PC-3 (cell line): ENCODE data around the gene UPK3A. TPM values are rescaled to one million over a fixed set of nuclear protein-coding genes. Genes with fewer than 3 reads are reported as not detected.
A peak's percentile ranks its signal among the peaks of the same experiment; 100 is the strongest.

ENCODE experiments used
- ATAC-seq: fragments of 200-7000 bp; cut with Tn5 transposase; 2 replicates; pipeline ENCODE4 v1.9.1; 2020; ENCODE audit warnings: mild to moderate bottlenecking, moderate library complexity
- Bru-seq: library from RNA; stranded (reverse); fragments of 400-500 nt; gene quantifications from one replicate; lab custom pipeline; 2021; lab: Mats Ljungman, UMichigan
- BruChase-seq, 2 experiments: library from RNA; stranded (reverse); fragments of 400-500 nt; gene quantifications; one replicate each; lab custom pipeline; 2021; lab: Mats Ljungman, UMichigan
- BruUV-seq: library from RNA; stranded (reverse); fragments of 400-500 nt; replicated peaks from 2 replicates; lab custom pipeline; 2021; lab: Mats Ljungman, UMichigan
- CTCF ChIA-PET: fragments of 300-600 bp; sonication (Branson Sonifier 250); formaldehyde crosslinking; loops from one replicate; lab custom pipeline; 2022; ENCODE audit warnings: antibody characterized with exemption; lab: Charles Lee
- POLR2A ChIA-PET: fragments of 300-600 bp; sonication (Branson Sonifier 250); formaldehyde crosslinking; loops from one replicate; lab custom pipeline; 2022; ENCODE audit warnings: antibody characterized with exemption; ENCODE audit not compliant: unreplicated experiment; lab: Charles Lee
- DNase-seq: peaks from one replicate; pipeline ENCODE4 v3.0.0-alpha.2; 2015
- H2AFZ ChIP-seq: fragments of 300-600 bp; sonication (generic); 2 replicates; pipeline ENCODE4 v1.6.0; 2016; ENCODE audit warnings: antibody characterized with exemption, low read length
- H3F3A ChIP-seq: fragments of 300-600 bp; sonication (generic); one replicate; pipeline ENCODE4 v1.6.0; 2017; ENCODE audit warnings: antibody characterized with exemption, low read length, control low read depth, mild to moderate bottlenecking; ENCODE audit not compliant: unreplicated experiment
- H3K27ac ChIP-seq: fragments of 300-600 bp; sonication (generic); 2 replicates; pipeline ENCODE4 v1.5.1; 2016; ENCODE audit warnings: mild to moderate bottlenecking, low read length
- H3K27me3 ChIP-seq: fragments of 300-600 bp; sonication (generic); 2 replicates; pipeline ENCODE4 v1.6.1; 2016; ENCODE audit warnings: low read length, mixed read lengths
- H3K36me3 ChIP-seq: fragments of 300-600 bp; sonication (generic); 2 replicates; pipeline ENCODE4 v1.6.1; 2016; ENCODE audit warnings: low read depth, mixed run types, low read length, mixed read lengths
- H3K4me1 ChIP-seq: fragments of 300-600 bp; sonication (generic); 2 replicates; pipeline ENCODE4 v1.5.1; 2016; ENCODE audit warnings: low read length; ENCODE audit not compliant: insufficient read depth
- H3K4me2 ChIP-seq: fragments of 300-600 bp; sonication (generic); 2 replicates; pipeline ENCODE4 v1.6.0; 2016; ENCODE audit warnings: low read length
- H3K4me3 ChIP-seq: fragments of 300-600 bp; sonication (generic); 2 replicates; pipeline ENCODE4 v1.5.1; 2016; ENCODE audit warnings: mild to moderate bottlenecking, low read length, mixed read lengths
- H3K79me2 ChIP-seq: fragments of 300-600 bp; sonication (generic); 2 replicates; pipeline ENCODE4 v1.6.1; 2017; ENCODE audit warnings: low read length, mixed read lengths
- H3K9ac ChIP-seq: fragments of 300-600 bp; sonication (generic); 2 replicates; pipeline ENCODE4 v1.6.0; 2016; ENCODE audit warnings: mild to moderate bottlenecking, low read length
- H3K9me2 ChIP-seq: fragments of 300-600 bp; sonication (generic); replicated peaks from 2 replicates; pipeline ENCODE4 v1.6.1; 2016; ENCODE audit warnings: mixed run types, low read length, mixed read lengths
- H3K9me3 ChIP-seq: fragments of 300-600 bp; sonication (generic); 2 replicates; pipeline ENCODE4 v1.6.1; 2016; ENCODE audit warnings: low read length, mixed read lengths
- H4K20me1 ChIP-seq: fragments of 300-600 bp; sonication (generic); 2 replicates; pipeline ENCODE4 v1.6.1; 2016; ENCODE audit warnings: low read length, mixed read lengths
- CTCF ChIP-seq: fragments of 300-600 bp; sonication (generic); conservative IDR thresholded peaks from 2 replicates; pipeline ENCODE4 v1.5.1; 2017; ENCODE audit warnings: antibody characterized with exemption, low read depth, mild to moderate bottlenecking, low read length
- EZH2 ChIP-seq: fragments of 300-600 bp; sonication (generic); IDR thresholded peaks from one replicate; pipeline ENCODE4 v1.6.1; 2017; ENCODE audit warnings: antibody characterized with exemption, mild to moderate bottlenecking, low read length; ENCODE audit not compliant: unreplicated experiment
- EZH2phosphoT487 ChIP-seq: fragments of 300-600 bp; sonication (generic); IDR thresholded peaks from 2 replicates; pipeline ENCODE4 v1.6.1; 2018; ENCODE audit warnings: mild to moderate bottlenecking, antibody characterized with exemption, low read length, borderline replicate concordance
- intact Hi-C: fragments of 100-400 bp; cut with micrococcal nuclease; formaldehyde crosslinking; loops from 2 replicates; pipeline ENCODE4 v1.9.0; 2023
- long read RNA-seq: library from polyadenylated mRNA; unstranded; transcript quantifications from one replicate; pipeline ENCODE4 v2.0.0, GENCODE V29; 2021; ENCODE audit not compliant: unreplicated experiment
- total RNA-seq: library from RNA; depleted of rRNA; stranded (reverse); fragments of >200 nt; gene quantifications from 2 replicates; pipeline ENCODE4 v1.2.3, GENCODE V29; 2014; rRNA removed

The UPK3A gene
- 1.1 TPM in 1 of 2 replicates, not detected in the other for total RNA-seq
- percentile 35 among the genes with signal in this experiment for Bru-seq, nascent RNA
- BruChase-seq, experiment 1, labeled RNA remaining after a 6-hour chase = percentile 15 among the genes with signal in this experiment
- BruChase-seq, experiment 2, labeled RNA remaining after a 2-hour chase = percentile 17 among the genes with signal in this experiment
- long read RNA-seq, partial matches to known transcripts = 0 of 2 reads
- long read RNA-seq, other reads (novel, unspliced or antisense) = 1 of 2 reads

GRCh38 chr22:45284705-45285262 lies at the start of gene UPK3A:
UPK3A (plus strand) TSS chr22:45284949; CDS start chr22:45285014, 65 bp downstream.
- Histone ChIP-seq H3K79me2 (no peaks in the 10 kb centered on the region), H3F3A (no peaks in the 10 kb centered on the region), H3K4me3 (peak within 1 kb of the TSS; percentile 67), H2AFZ (peak within 1 kb of the TSS; percentile 84), H3K9me3 (no peaks in the 10 kb centered on the region), H3K9ac (peak within 1 kb of the TSS; percentile 49), H3K27me3 (no peaks in the 10 kb centered on the region), H4K20me1 (no peaks in the 10 kb centered on the region), H3K9me2 (no peaks in the 10 kb centered on the region), H3K36me3 (no peaks in the 10 kb centered on the region), H3K4me1 (peaks cover 25% of the 10 kb centered on the region), H3K4me2 (peak within 1 kb of the TSS; percentile 91), H3K27ac (no peak within 1 kb of the TSS)
- peak; percentile 95 for ATAC-seq
- BruUV-seq = no TSS peak
- ChIA-PET CTCF (no interaction called here), POLR2A (no interaction called here)
- intact Hi-C loops = loop anchor here (2.0 kb wide), 1 partner anchor 24 kb away; the partner anchor contains the start of gene FAM118A
- TF ChIP-seq EZH2 (no peak), CTCF (no peak), EZH2phosphoT487 (no peak)
- peak; percentile 75 for DNase-seq

- TF ChIP-seq EZH2 (no peak), CTCF (no peak), EZH2phosphoT487 (no peak)
- no peaks in the 10 kb centered on the region for H3K9me3 ChIP-seq
- no peaks in the 10 kb centered on the region for H3K9me2 ChIP-seq
- peaks cover 6% of the 10 kb centered on the region for H3K4me1 ChIP-seq
- ChIA-PET POLR2A (no interaction called here), CTCF (no interaction called here)
- no peak for DNase-seq
- no peak for ATAC-seq
- intact Hi-C loops = no loop called here
- no TSS peak for BruUV-seq
- peaks cover 14% of the 10 kb centered on the region for H3K79me2 ChIP-seq
- H3K36me3 ChIP-seq = no peaks in the 10 kb centered on the region
- no peak overlapping the region for H3K9ac ChIP-seq
- no peak overlapping the region for H2AFZ ChIP-seq
- H3F3A ChIP-seq = no peaks in the 10 kb centered on the region
- H3K27ac ChIP-seq = no peak overlapping the region
- no peaks in the 10 kb centered on the region for H3K27me3 ChIP-seq
- H4K20me1 ChIP-seq = no peaks in the 10 kb centered on the region; the same call in 1 of the 2 replicates
- no peak overlapping the region for H3K4me3 ChIP-seq
- H3K4me2 ChIP-seq = no peak overlapping the region
These were observed 49.5 kb upstream of the UPK3A start for GRCh38 chr22:45235101-45235777.
